ENCODE data around the gene FAM227A. TPM values are rescaled to one million over a fixed set of nuclear protein-coding genes. Genes with fewer than 3 reads are reported as not detected.

Gene FAM227A
- total and polyA plus RNA-seq, 2 of the 13 experiments (the other 11 are each of a cell fraction or from before 2014, with no cell fraction given), result 1.0 to 1.5 TPM

- TF ChIP-seq ZNF276 (CRISPR knock-in tag; IDR thresholded peaks at IDR 0.05; ENCODE audit: low read depth), result no peak
These were observed 44.8 kb upstream of the FAM227A start, which contains the start of gene JOSD1 (continued) for GRCh38 chr22:38700789-38701628.

GRCh38 chr22:38700270-38700788 lies 44.1 kb upstream of the FAM227A start:
- intact Hi-C loops (cut with micrococcal nuclease; ENCODE audit: unreplicated experiment), result no loop called here
- ATAC-seq (peak; percentile 32), FAIRE-seq (no peak), DNase-seq (ENCODE audit: low spot score) (peak; percentile 35)
- H3K79me2 ChIP-seq (ENCODE audit: insufficient read depth, low read length), result peaks cover 37% of the 10 kb centered on the region
- H4K20me1 ChIP-seq (ENCODE audit: insufficient read depth, low read length), result peaks cover 5% of the 10 kb centered on the region; the same call in 1 of the 2 replicates
- peak overlapping the region; percentile 95 for H3K9ac ChIP-seq (ENCODE audit: insufficient read depth, low read depth, low read length)
- peak overlapping the region; percentile 77 to 98 (median 91) for H3K4me3 ChIP-seq (replicated peaks in 1 of 3; ENCODE audit: insufficient read depth in 1 of 3, low read depth in 2 of 3, low read length in 3 of 3)
- in situ Hi-C loops (cut with HindIII; ENCODE audit: extremely low pct_ligation_motif_present, low pct_unique_long_range_greater_than_20kb), result no loop called here
- no peak overlapping the region for H2AFZ ChIP-seq (ENCODE audit: low read length)
- POLR2A ChIA-PET, result interaction anchor here (9.9 kb wide), 1 partner anchor 17 kb away, joined by 102 read pairs; the partner anchor contains the start of gene TOMM22
- H3K27ac ChIP-seq (ENCODE audit: extremely low read length, insufficient read depth, low read length), result peak overlapping the region; percentile 84
- no peaks in the 10 kb centered on the region for H3K9me3 ChIP-seq (ENCODE audit: low read length)
- no TSS peak for BruUV-seq (replicated peaks)
- no peaks in the 10 kb centered on the region; a peak in 1 of 5 replicates for H3K27me3 ChIP-seq (ENCODE audit: control insufficient read depth in 1 of 2, insufficient read depth in 2 of 2, low read length in 2 of 2)
- peak overlapping the region; percentile 76 for H3K4me2 ChIP-seq (ENCODE audit: low read depth, low read length)
- CTCF ChIA-PET (ENCODE audit: low intra/inter-chr PET ratio, low total read pairs), result no interaction called here
- H3K4me1 ChIP-seq (ENCODE audit: insufficient read depth, low read length), result peaks cover 67% of the 10 kb centered on the region
- under 1% methylated on average over 17 of the region's 57 CpGs for WGBS (ENCODE audit: low lambda C conversion rate)
- no peaks in the 10 kb centered on the region for H3K36me3 ChIP-seq (replicated peaks in 1 of 2; ENCODE audit: control insufficient read depth in 1 of 2, insufficient read depth in 2 of 2, low read length in 2 of 2)
- TF ChIP-seq TIGD3 (CRISPR knock-in tag; IDR thresholded peaks at IDR 0.05; ENCODE audit: borderline replicate concordance) (no peak; the same call in 1 of the 2 replicates), ZBTB40 (IDR thresholded peaks at IDR 0.05) (no peak), ZBTB40 (CRISPR knock-in tag; IDR thresholded peaks at IDR 0.05) (0 out of 2 replicates have a peak, but pooled peaks have one; percentile 4), KLF12 (CRISPR knock-in tag; IDR thresholded peaks at IDR 0.05; ENCODE audit: borderline replicate concordance) (no peak), PHF20 (CRISPR knock-in tag; IDR thresholded peaks at IDR 0.05) (0 out of 2 replicates have a peak, but pooled peaks have one; percentile 7), ZC3H13 (CRISPR knock-in tag; IDR thresholded peaks at IDR 0.05) (0 out of 2 replicates have a peak, but pooled peaks have one; percentile 5)

Measured in HepG2 (cell line).